Large intestine (tissue), 3 donors: Measurements from ENCODE around the gene ANKUB1. TPM values are rescaled to one million over a fixed set of nuclear protein-coding genes. Genes with fewer than 3 reads are reported as not detected.

ENCODE experiments used
- DNase-seq, 2 donors: peaks; one replicate each; pipeline versions ENCODE4 v3.0.0 to v3.0.0-alpha.2; 2013
- H3K27ac ChIP-seq: one replicate; pipeline ENCODE4 v1.5.1; 2013; ENCODE audit warnings: low read length
- H3K27me3 ChIP-seq: 2 replicates; pipeline ENCODE4 v1.6.1; 2013; ENCODE audit warnings: low read length; ENCODE audit not compliant: control insufficient read depth, insufficient read depth
- H3K36me3 ChIP-seq: 2 replicates; pipeline ENCODE4 v1.6.1; 2013; ENCODE audit warnings: low read length; ENCODE audit not compliant: control insufficient read depth, insufficient read depth
- H3K4me1 ChIP-seq: one replicate; pipeline ENCODE4 v1.6.1; 2013; ENCODE audit warnings: low read length; ENCODE audit not compliant: control insufficient read depth, insufficient read depth
- H3K4me3 ChIP-seq: one replicate; pipeline ENCODE4 v1.5.1; 2013; ENCODE audit warnings: low read length
- H3K9me3 ChIP-seq: one replicate; pipeline ENCODE4 v1.6.1; 2013; ENCODE audit warnings: mild to moderate bottlenecking, low read depth, low read length, moderate library complexity; ENCODE audit not compliant: control insufficient read depth
- WGBS: methylation state at CpG from one replicate; pipeline ENCODE4 v1.1.5; 2013; ENCODE audit warnings: low lambda C conversion rate; ENCODE audit not compliant: insufficient coverage; 5-methylcytosine and 5-hydroxymethylcytosine counted together
- polyA plus RNA-seq: library from polyadenylated mRNA; unstranded; fragments of 120-200 nt; gene quantifications from one replicate; pipeline ENCODE4 v1.2.1, GENCODE V29; 2013

The ANKUB1 gene
- polyA plus RNA-seq, 1 donor: 0.12 TPM

- Histone ChIP-seq H3K4me3 (no peak overlapping the region), H3K36me3 (no peaks in the 10 kb centered on the region), H3K27me3 (no peaks in the 10 kb centered on the region), H3K9me3 (peaks cover 35% of the 10 kb centered on the region), H3K27ac (no peak overlapping the region), H3K4me1 (no peaks in the 10 kb centered on the region)
- DNase-seq: no peak
- WGBS: 100% methylated on average over 1 of the region's 1 CpG
Observed at GRCh38 chr3:149828390-149828789, 36.0 kb upstream of the ANKUB1 start.

DNA sequence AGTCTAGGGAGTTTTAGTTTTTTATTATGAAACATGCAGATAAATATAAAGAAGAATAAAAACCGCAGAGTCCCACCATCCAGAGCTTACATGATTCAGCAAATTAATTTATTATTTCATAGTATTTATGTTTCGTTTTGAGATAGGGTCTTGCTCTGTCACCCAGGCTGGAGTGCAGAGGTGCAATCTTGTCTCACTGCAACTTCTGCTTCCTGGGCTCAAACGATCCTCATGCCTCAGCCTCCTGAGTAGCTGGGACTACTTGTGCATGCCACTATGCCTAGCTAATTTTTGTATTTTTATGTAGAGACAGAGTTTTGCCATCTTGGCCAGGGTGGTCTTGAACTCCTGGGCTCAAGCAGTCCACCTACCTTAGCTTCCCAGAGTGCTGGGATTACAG is 34.3 kb upstream of the ANKUB1 start:
- H3K9me3 ChIP-seq: peaks cover 19% of the 10 kb centered on the region
- no peaks in the 10 kb centered on the region for H3K36me3 ChIP-seq
- no peaks in the 10 kb centered on the region for H3K4me1 ChIP-seq
- 96% methylated on average over 2 of the region's 3 CpGs for WGBS
- no peaks in the 10 kb centered on the region for H3K27me3 ChIP-seq
- DNase-seq: no peak
- no peak overlapping the region for H3K27ac ChIP-seq
- no peak overlapping the region for H3K4me3 ChIP-seq

DNA sequence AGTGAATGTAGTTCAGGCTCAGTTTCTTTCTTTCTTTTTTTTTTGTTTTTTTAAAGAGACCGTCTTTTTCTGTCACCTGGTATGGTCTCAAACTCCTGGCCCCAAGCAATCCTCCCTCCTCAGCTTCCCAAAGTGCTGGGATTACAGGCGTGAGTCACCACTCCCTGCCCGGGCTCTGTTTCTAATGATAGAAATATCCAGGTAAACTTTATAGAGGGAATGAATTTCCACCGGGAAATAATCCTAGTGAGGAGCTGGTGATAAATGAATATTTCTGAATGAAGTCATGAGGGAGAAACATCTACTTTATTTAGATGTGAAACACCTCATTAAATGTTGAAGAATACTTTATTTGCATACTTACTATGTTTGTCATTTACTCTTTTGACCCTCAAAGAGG is 27.8 kb upstream of the ANKUB1 start:
- Histone ChIP-seq H3K9me3 (peaks cover 2% of the 10 kb centered on the region), H3K4me3 (no peak overlapping the region), H3K4me1 (peaks cover 3% of the 10 kb centered on the region), H3K27me3 (no peaks in the 10 kb centered on the region), H3K27ac (no peak overlapping the region), H3K36me3 (no peaks in the 10 kb centered on the region)
- WGBS: 95% methylated on average over 3 of the region's 4 CpGs
- DNase-seq: no peak

DNA sequence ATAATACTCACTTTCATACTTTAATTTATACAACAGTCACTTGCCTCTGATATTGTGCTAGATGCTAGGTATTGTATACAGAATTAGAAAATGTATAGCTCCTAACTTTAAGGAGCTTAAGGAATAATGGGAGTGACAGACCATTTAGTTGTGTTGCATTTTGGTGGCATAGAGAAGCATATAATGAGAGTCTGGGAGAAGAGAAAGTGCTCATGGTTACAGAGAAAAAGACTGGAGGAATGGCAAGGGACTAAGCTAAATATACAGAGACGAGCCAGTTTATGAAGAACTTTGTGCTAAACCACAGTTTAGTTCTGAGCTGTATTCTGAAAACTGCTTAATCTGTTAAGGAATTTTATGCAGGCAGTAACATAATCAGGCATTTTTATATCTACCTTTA is 27.1 kb upstream of the ANKUB1 start:
- WGBS: no CpG with 5 or more reads among the region's 1 CpG
- Histone ChIP-seq H3K4me3 (no peak overlapping the region), H3K27ac (no peak overlapping the region), H3K27me3 (no peaks in the 10 kb centered on the region), H3K9me3 (peaks cover 2% of the 10 kb centered on the region), H3K36me3 (no peaks in the 10 kb centered on the region), H3K4me1 (peaks cover 6% of the 10 kb centered on the region)
- DNase-seq: no peak

- no peaks in the 10 kb centered on the region for H3K36me3 ChIP-seq
- no peak overlapping the region for H3K4me3 ChIP-seq
- WGBS: 100% methylated on average over 1 of the region's 2 CpGs
- no peaks in the 10 kb centered on the region for H3K27me3 ChIP-seq
- no peak for DNase-seq
- H3K27ac ChIP-seq: no peak overlapping the region
- peaks cover 6% of the 10 kb centered on the region for H3K4me1 ChIP-seq
- no peaks in the 10 kb centered on the region for H3K9me3 ChIP-seq
Observed at GRCh38 chr3:149816986-149817385, 24.6 kb upstream of the ANKUB1 start.

- Histone ChIP-seq H3K36me3 (no peaks in the 10 kb centered on the region), H3K27me3 (no peaks in the 10 kb centered on the region), H3K4me3 (no peak overlapping the region), H3K4me1 (peaks cover 6% of the 10 kb centered on the region), H3K9me3 (no peaks in the 10 kb centered on the region), H3K27ac (no peak overlapping the region)
- DNase-seq: no peak
- 68% methylated on average over 2 of the region's 3 CpGs for WGBS
Observed at GRCh38 chr3:149816311-149816710, 24.0 kb upstream of the ANKUB1 start.

DNA sequence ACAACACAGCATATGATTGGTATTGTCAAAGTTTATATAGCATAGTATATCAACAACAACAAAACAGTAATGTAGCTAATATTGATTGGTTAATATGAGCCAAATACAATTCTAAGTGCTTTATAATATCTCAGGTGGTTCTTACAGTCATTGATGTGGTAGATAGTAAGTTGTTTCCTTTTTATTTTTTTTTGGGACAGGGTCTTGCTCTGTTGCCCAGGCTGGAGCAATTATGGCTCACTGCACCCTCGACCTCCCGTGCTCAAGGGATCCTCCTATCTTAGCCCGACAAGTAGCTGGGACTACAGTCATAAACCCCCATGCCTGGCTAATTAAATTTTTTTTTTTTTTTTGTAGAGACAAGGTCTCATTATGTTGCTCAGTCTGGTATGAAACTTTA is 23.4 kb upstream of the ANKUB1 start:
- no peak overlapping the region for H3K4me3 ChIP-seq
- DNase-seq: no peak
- peaks cover 6% of the 10 kb centered on the region for H3K4me1 ChIP-seq
- no CpG with 5 or more reads among the region's 3 CpGs for WGBS
- H3K9me3 ChIP-seq: no peaks in the 10 kb centered on the region
- H3K36me3 ChIP-seq: no peaks in the 10 kb centered on the region
- H3K27me3 ChIP-seq: no peaks in the 10 kb centered on the region
- no peak overlapping the region for H3K27ac ChIP-seq

DNA sequence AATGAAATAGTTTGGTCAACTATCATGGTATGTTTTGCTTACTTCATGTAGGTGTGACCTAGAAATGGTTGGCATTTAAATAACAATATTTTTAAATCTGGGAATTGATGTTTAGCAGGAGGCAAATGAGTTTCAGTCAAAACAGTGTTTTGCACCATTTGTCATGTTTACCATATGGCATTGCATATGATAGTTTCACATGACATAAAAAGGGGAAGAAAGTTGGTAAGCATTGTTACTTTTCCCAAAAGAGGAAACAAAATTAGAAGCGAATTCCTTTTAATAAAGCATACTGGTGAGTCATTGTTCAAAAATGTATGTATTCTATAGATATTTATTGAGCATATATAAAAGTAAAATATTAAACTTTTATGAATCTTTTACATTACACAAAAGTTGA is 23.0 kb upstream of the ANKUB1 start:
- 88% methylated on average over 1 of the region's 1 CpG for WGBS
- no peak overlapping the region for H3K4me3 ChIP-seq
- no peak overlapping the region for H3K27ac ChIP-seq
- peaks cover 6% of the 10 kb centered on the region for H3K4me1 ChIP-seq
- H3K36me3 ChIP-seq: no peaks in the 10 kb centered on the region
- no peak for DNase-seq
- H3K27me3 ChIP-seq: no peaks in the 10 kb centered on the region
- no peaks in the 10 kb centered on the region for H3K9me3 ChIP-seq

DNA sequence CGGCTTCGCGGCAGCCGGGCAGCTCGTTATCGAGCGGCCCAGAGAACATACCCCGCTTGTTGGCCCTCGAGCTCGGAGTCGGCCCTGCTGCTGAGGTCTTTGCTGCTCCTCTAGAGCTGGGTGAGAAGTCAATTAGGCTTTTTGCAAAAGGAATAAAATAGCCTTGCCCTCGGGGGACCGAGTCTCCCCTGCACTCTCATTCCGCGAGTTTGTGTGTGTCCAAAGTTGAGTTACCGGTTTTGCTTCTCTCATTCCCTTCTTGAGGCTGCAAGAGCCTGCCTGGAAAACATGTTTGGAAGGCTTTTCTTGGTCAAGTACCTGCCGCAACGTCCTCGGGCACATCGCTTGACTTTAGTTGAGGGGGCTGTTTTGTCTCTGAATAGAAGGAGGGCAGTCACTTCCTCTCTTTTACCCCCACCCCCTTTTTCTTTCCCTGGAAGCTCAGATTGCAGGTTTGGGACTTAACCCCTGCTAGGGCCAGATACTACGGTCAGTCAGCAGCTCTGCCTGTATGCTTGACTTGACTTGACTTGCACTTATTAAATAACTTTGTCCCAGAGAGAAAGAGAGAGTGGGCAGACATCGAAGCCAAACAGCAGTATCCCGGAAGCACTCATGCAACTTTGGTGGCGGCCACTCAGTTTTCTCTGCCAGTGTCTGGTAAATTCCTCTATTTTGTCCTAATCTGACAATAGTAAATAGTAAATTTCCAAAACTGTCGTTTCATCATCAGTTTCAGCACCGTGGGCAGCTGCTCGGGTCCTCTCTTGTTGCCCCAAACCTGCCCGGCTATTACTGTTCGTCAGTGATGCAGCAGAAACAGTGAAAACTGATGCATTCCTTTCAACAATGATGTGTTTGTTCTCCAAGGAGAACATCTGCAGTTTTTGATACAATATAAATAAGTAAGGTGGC is 21.3 kb upstream of the ANKUB1 start:
- H3K27ac ChIP-seq: peak overlapping the region; percentile 97
- 0% methylated on average over 4 of the region's 29 CpGs for WGBS
- no peaks in the 10 kb centered on the region for H3K27me3 ChIP-seq
- peak in 1 of 2 donors; percentile 47 for DNase-seq
- H3K4me3 ChIP-seq: peak overlapping the region; percentile 89
- peaks cover 6% of the 10 kb centered on the region for H3K4me1 ChIP-seq
- no peaks in the 10 kb centered on the region for H3K36me3 ChIP-seq
- no peaks in the 10 kb centered on the region for H3K9me3 ChIP-seq

DNA sequence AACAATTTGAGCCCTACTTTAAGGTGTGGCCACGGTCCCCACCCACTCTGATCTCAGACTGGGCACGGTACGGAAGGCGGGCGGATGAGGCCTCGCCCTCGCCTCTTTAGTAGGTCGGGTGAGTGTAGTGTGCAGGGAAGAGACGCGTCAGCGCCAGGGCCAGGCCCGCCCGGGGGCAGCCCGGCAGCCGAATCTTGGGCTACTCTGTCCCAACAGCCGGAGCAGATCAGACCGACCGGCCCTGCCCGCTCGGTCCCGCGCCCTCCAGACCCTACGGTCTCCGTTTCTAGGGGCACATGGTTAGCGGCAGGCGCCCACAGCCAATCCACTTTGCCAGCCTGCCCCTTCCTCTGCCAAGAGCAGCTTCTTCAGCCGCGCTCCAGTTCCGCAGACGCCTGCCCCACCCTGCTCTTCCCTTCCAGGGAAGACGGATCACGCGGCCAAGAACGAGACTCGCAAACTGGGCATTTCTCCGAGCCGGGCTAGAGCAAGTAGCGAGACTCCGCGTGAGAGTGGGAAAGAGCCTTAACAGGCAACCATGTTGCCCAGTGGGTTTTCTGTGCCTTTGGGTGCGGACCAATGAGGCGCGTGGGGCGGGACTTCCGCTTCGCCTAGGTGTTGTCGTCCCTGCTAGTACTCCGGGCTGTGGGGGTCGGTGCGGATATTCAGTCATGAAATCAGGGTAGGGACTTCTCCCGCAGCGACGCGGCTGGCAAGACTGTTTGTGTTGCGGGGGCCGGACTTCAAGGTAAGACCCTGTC is 20.4 kb upstream of the ANKUB1 start, which contains the start of gene RNF13:
TSS of gene RNF13 (plus strand) at position 610 of the 761 bp plus-strand sequence. CDS start 32,812 bp downstream, outside the sequence.
- Histone ChIP-seq H3K36me3 (no peaks in the 10 kb centered on the region), H3K27ac (peak within 1 kb of the TSS; percentile 97), H3K9me3 (no peaks in the 10 kb centered on the region), H3K4me1 (peaks cover 6% of the 10 kb centered on the region), H3K4me3 (peak within 1 kb of the TSS; percentile 89), H3K27me3 (no peaks in the 10 kb centered on the region)
- no CpG with 5 or more reads among the region's 56 CpGs for WGBS
- peak; percentile 92 to 97 for DNase-seq
